T47D (cell line): ENCODE measurements around the gene CYP24A1.
"Not testable (repeated sequence)": the region's sequence is repeated elsewhere in the genome, so short reads cannot be mapped to it uniquely, and the experiment has no call there.

Experiments
- DNase-seq, 2 experiments: peaks; one replicate each; pipeline versions ENCODE4 v3.0.0 to v3.0.0-alpha.2; 2011 to 2012; ENCODE audit warnings: low read depth in 1 of 2, low spot score in 1 of 2
- JUND ChIP-seq: IDR thresholded peaks from 2 replicates; pipeline ENCODE4 v1.6.1; 2012; ENCODE audit warnings: low read depth
- in situ Hi-C: cut with HindIII; loops from 2 replicates; pipeline ENCODE4 v1.10.0; 2016; ENCODE audit warnings: low sequenced_read_pairs, low pct_unique_long_range_greater_than_20kb

CYP24A1 gene

DNA sequence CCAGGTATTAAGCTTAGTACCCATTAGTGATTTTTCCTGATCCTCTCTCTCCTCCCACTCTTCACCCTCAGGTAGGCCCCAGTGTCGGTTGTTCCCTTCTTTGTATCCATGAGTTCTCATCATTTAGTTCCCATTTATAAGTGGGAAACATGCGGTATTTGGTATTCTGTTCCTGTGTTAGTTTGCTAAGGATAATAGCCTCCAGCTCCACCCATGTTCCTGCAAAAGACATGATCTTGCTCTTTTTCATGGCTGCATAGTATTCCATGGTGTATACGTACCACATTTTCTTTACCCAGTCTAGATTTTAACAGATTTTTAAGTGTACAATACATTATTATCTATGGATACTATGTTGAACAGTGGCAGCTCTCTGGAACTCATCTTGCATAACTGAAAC lies 44.4 kb downstream of the CYP24A1 start:
- no peak for TF ChIP-seq JUND
- in situ Hi-C loops = no loop called here

DNA sequence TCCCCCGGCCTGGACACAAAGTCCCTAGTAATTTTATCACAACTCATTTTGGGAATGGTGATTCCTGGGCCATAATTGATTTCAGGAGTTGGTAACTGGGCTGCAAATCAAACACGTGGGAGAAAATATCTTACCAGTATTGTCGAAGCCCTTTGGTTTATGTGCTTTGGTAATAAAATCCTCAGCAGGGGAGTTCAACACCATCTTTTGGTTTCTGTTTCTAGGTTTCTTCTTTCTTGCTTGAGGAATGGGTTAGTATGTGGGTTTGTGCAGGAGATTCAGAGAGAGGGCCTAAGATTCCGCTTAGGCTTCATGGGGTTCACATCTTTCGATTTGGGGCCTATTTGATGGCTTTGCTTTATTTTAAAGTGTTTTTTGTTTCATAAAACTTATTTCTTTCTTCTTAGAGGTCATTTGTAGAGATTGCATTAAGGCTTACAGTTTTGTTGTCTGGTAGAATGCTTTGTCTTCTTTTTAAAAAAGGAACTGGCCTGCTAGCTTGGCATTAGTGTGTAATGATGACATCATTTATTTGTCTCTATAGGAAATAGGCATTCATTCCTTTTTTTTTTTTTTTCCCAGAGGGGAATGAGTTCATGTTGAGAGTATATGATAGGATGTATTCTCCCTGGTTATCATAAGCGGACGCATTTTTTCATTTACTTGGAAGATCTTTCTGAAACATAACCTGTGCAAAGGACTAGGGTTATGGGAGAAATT lies 45.8 kb downstream of the CYP24A1 start:
- DNase-seq = no peak

More for the DNA sequence above, 44.4 kb downstream of the CYP24A1 start:
- DNase-seq = no peak

GRCh38 chr20:54126806-54127655 lies 46.8 kb downstream of the CYP24A1 start:
- TF ChIP-seq JUND = no peak
- DNase-seq = peak in 1 of 2 experiments; percentile 33
- in situ Hi-C loops = no loop called here

More for the DNA sequence above, 45.8 kb downstream of the CYP24A1 start:
- in situ Hi-C loops = no loop called here
- no peak for TF ChIP-seq JUND

DNA sequence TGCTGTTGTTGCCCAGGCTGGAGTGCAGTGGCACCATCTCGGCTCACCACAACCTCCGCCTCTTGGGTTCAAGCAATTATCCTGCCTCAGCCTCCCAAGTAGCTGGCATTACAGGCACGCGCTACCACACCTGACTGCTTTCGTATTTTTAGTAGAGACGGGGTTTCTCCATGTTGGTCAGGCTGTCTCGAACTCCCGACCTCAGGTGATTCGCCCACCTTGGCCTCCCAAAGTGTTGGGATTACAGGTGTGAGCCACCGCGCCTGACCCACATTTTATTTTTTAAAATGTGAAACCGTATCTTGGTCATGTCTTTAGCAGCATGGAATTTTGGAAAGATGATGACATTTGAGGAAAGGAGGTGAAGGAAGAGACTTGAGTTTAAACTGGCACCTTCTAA lies 47.5 kb downstream of the CYP24A1 start:
- DNase-seq, in situ Hi-C loops: not testable (repeated sequence)

- peak; percentile 61; the same call in 1 of the 2 replicates for TF ChIP-seq JUND
- in situ Hi-C loops = no loop called here
- DNase-seq = peak; percentile 58 to 98
Measured at GRCh38 chr20:54123587-54124180, 50.1 kb downstream of the CYP24A1 start.

- TF ChIP-seq JUND = no peak
- no peak for DNase-seq
- in situ Hi-C loops = no loop called here
Measured at GRCh38 chr20:54122681-54123586, 50.9 kb downstream of the CYP24A1 start.

DNA sequence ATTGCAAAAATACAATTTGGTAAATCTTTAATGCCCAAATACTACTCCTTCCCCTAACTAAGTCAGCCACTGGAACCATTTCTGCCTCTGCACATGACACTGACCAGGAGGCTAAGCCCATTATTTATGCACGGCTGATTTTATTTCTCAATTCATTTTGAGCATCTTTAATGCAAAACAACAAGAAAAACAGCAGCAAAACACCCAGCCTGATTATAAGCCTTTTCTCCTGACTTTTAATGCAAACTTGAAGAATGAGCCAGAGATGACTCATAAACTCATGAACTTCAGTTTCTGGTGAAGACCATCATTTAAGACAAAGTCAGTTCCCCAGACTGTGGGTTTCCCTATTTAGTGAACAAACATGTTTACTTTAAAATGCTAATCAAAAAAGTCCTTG lies 51.6 kb downstream of the CYP24A1 start:
- in situ Hi-C loops = no loop called here
- DNase-seq = no peak

GRCh38 chr20:54119744-54120143 lies 54.0 kb downstream of the CYP24A1 start:
- in situ Hi-C loops = no loop called here
- no peak for DNase-seq
- no peak for TF ChIP-seq JUND

More for the DNA sequence above, 51.6 kb downstream of the CYP24A1 start:
- TF ChIP-seq JUND = no peak

DNA sequence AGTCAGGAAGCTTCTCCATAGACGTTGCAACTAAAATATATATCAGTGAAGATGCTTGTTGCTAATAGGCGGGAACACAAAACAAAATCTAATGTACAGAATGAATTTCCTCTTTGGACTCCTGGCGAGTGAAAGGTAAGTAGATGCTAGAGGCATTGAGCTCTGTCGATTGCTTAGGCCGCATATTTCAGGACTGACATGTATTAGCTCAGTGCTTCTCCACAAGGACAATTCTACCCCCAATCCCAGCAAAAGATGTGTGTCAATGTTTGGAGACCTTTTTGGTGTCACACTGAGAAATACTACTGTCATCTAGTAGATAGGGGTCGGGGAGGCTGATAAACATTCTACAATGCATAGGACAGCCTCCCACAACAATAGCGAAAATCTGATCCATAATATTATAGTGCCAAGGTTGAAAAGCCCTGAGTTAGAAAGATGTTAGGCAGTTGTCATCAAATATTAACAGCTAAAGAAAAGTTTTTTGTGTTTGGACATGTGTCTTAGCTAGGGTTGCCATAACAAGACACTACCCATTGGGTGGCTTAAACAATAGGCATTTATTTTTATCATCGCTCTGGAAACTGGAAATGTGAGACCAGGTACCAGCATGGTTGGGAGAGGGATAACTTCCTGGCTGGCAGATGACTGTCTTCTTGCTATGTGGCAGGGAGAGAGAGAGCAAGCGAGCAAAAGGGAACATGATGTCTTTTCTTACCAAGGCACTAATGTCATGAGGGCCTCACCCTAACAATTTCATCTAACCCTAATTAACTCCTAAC lies 55.4 kb downstream of the CYP24A1 start:
- no peak for TF ChIP-seq JUND
- in situ Hi-C loops = no loop called here
- DNase-seq = no peak

GRCh38 chr20:54116550-54117235 lies 57.1 kb downstream of the CYP24A1 start:
- TF ChIP-seq JUND = no peak
- in situ Hi-C loops = no loop called here
- no peak for DNase-seq
